HG02885 (cell line): ENCODE results near the gene SYCP2.
"Not testable (repeated sequence)": the region's sequence is repeated elsewhere in the genome, so short reads cannot be mapped to it uniquely, and the experiment has no call there.

Source experiments
- ATAC-seq: cut with Tn5 transposase; IDR thresholded peaks from one replicate; pipeline ENCODE4 v1.9.1; 2021; ENCODE audit warnings: mild to moderate bottlenecking; ENCODE audit not compliant: unreplicated experiment, poor library complexity

SYCP2 gene

GRCh38 chr20:59920944-59921343 lies 12.5 kb downstream of the SYCP2 start:
- no peak for ATAC-seq

- ATAC-seq, result no peak
These were observed 20.8 kb downstream of the SYCP2 start for GRCh38 chr20:59912609-59913008.

- ATAC-seq, result no peak
These were observed 22.4 kb downstream of the SYCP2 start for GRCh38 chr20:59911041-59911440.

GRCh38 chr20:59908855-59909254 lies 24.6 kb downstream of the SYCP2 start:
- ATAC-seq, result no peak

- ATAC-seq, result no peak
These were observed 29.8 kb downstream of the SYCP2 start for GRCh38 chr20:59903621-59904020.

GRCh38 chr20:59902470-59902869 lies 31.0 kb downstream of the SYCP2 start:
- no peak for ATAC-seq

GRCh38 chr20:59895908-59896307 lies 37.5 kb downstream of the SYCP2 start:
- no peak for ATAC-seq

- no peak for ATAC-seq
These were observed 41.9 kb downstream of the SYCP2 start for GRCh38 chr20:59891581-59891980.

- not testable (repeated sequence) for ATAC-seq
These were observed 43.4 kb downstream of the SYCP2 start for GRCh38 chr20:59890035-59890434.

- ATAC-seq, result no peak
These were observed 45.4 kb downstream of the SYCP2 start for GRCh38 chr20:59888050-59888449.

GRCh38 chr20:59884494-59884893 lies 48.9 kb downstream of the SYCP2 start:
- ATAC-seq, result no peak

GRCh38 chr20:59880198-59880597 lies 53.2 kb downstream of the SYCP2 start:
- ATAC-seq, result no peak

GRCh38 chr20:59873409-59873808 lies 60.0 kb downstream of the SYCP2 start:
- ATAC-seq, result no peak

GRCh38 chr20:59871096-59871495 lies 62.3 kb downstream of the SYCP2 start:
- ATAC-seq, result no peak

GRCh38 chr20:59866338-59866737 lies 67.1 kb downstream of the SYCP2 start:
- ATAC-seq, result no peak

GRCh38 chr20:59864726-59865125 lies 68.7 kb downstream of the SYCP2 start:
- ATAC-seq, result no peak

GRCh38 chr20:59863058-59863457 lies 70.4 kb downstream of the SYCP2 start:
- ATAC-seq, result no peak

- no peak for ATAC-seq
These were observed 72.0 kb downstream of the SYCP2 start for GRCh38 chr20:59861401-59861800.

- ATAC-seq, result no peak
These were observed 75.0 kb downstream of the SYCP2 start for GRCh38 chr20:59858425-59858824.

- no peak for ATAC-seq
These were observed 75.5 kb downstream of the SYCP2 start for GRCh38 chr20:59857966-59858365.

GRCh38 chr20:59856941-59857340 lies 76.5 kb downstream of the SYCP2 start:
- not testable (repeated sequence) for ATAC-seq

- not testable (repeated sequence) for ATAC-seq
These were observed 76.9 kb downstream of the SYCP2 start for GRCh38 chr20:59856526-59856925.

GRCh38 chr20:59850018-59850641 lies 83.3 kb downstream of the SYCP2 start:
- ATAC-seq, result no peak
